ENCODE measurements around the gene NUP62.

DNA sequence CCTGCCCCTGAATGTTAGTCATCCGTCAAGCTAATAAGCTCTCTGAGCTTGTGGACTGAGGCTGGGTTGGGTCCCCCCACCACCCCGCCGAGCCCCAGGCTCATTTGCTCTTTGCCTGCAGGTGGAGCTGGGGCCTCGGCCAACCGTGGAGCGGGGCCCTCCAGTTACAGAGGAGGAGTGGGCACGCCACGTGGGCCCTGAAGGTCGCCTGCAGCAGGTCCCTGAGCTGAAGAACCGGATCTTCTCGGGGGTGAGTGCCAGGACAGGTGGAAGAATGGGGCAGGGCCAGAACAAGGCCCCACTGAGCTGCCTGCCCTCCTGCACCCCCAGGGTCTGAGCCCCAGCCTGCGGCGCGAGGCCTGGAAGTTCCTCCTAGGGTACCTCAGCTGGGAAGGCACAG lies 46.7 kb downstream of the NUP62 start:
- TF ChIP-seq EP300 (IDR thresholded peaks at IDR 0.05; ENCODE audit: borderline replicate concordance) (no peak), EGR1 (IDR thresholded peaks at IDR 0.05) (no peak)

Data from Ishikawa (cell line).